GM23248 (cell line): Measurements from ENCODE around the gene HOXD12. TPM values are rescaled to one million over a fixed set of nuclear protein-coding genes. Genes with fewer than 3 reads are reported as not detected.
A peak's percentile ranks its signal among the peaks of the same experiment; 100 is the strongest.

Source experiments
- DNase-seq: peaks from one replicate; pipeline ENCODE4 v3.0.0-alpha.2; 2015
- H2AFZ ChIP-seq: fragments of 200-600 bp; sonication (generic); 2 replicates; pipeline ENCODE4 v1.6.1; 2016; ENCODE audit warnings: antibody characterized with exemption
- H3F3A ChIP-seq: fragments of 200-600 bp; sonication (generic); 2 replicates; pipeline ENCODE4 v1.6.1; 2016; ENCODE audit warnings: mild to moderate bottlenecking, antibody characterized with exemption, mixed run types; ENCODE audit not compliant: insufficient read depth
- H3K27ac ChIP-seq: fragments of 200-600 bp; sonication (generic); 2 replicates; pipeline ENCODE4 v1.5.1; 2016; ENCODE audit warnings: mild to moderate bottlenecking
- H3K27me3 ChIP-seq: fragments of 200-600 bp; sonication (generic); replicated peaks from 2 replicates; pipeline ENCODE4 v1.6.1; 2016; ENCODE audit warnings: mild to moderate bottlenecking; ENCODE audit not compliant: insufficient read depth
- H3K36me3 ChIP-seq: fragments of 200-600 bp; sonication (generic); 2 replicates; pipeline ENCODE4 v1.6.1; 2016; ENCODE audit warnings: low read depth, mild to moderate bottlenecking
- H3K4me1 ChIP-seq: fragments of 200-600 bp; sonication (generic); 2 replicates; pipeline ENCODE4 v1.6.1; 2016; ENCODE audit warnings: mild to moderate bottlenecking; ENCODE audit not compliant: insufficient read depth
- H3K4me2 ChIP-seq: fragments of 200-600 bp; sonication (generic); one replicate; pipeline ENCODE4 v1.6.1; 2016; ENCODE audit warnings: mild to moderate bottlenecking; ENCODE audit not compliant: unreplicated experiment
- H3K4me3 ChIP-seq: fragments of 200-600 bp; sonication (generic); 2 replicates; pipeline ENCODE4 v1.5.1; 2016; ENCODE audit warnings: mild to moderate bottlenecking
- H3K79me2 ChIP-seq: fragments of 200-600 bp; sonication (generic); 2 replicates; pipeline ENCODE4 v1.6.1; 2016; ENCODE audit warnings: mild to moderate bottlenecking; ENCODE audit not compliant: insufficient read depth
- H3K9ac ChIP-seq: fragments of 200-600 bp; sonication (generic); 2 replicates; pipeline ENCODE4 v1.6.1; 2016; ENCODE audit warnings: mild to moderate bottlenecking
- H3K9me2 ChIP-seq: fragments of 200-600 bp; sonication (generic); 2 replicates; pipeline ENCODE4 v1.6.1; 2016; ENCODE audit warnings: mixed run types, mild to moderate bottlenecking, moderate library complexity; ENCODE audit not compliant: insufficient read depth
- H3K9me3 ChIP-seq: fragments of 200-600 bp; sonication (generic); one replicate; pipeline ENCODE4 v1.6.1; 2017; ENCODE audit warnings: low read depth
- H4K20me1 ChIP-seq: fragments of 200-600 bp; sonication (generic); 2 replicates; pipeline ENCODE4 v1.6.0; 2016; ENCODE audit not compliant: insufficient read depth
- EZH2 ChIP-seq: fragments of 200-600 bp; sonication (generic); IDR thresholded peaks from 2 replicates; pipeline ENCODE4 v1.6.1; 2018; ENCODE audit warnings: antibody characterized with exemption, mild to moderate bottlenecking; ENCODE audit not compliant: insufficient read depth, poor library complexity, severe bottlenecking
- EZH2phosphoT487 ChIP-seq: fragments of 200-600 bp; sonication (generic); IDR thresholded peaks from 2 replicates; pipeline ENCODE4 v1.6.1; 2018; ENCODE audit warnings: antibody characterized with exemption, moderate library complexity, mild to moderate bottlenecking, low read depth; ENCODE audit not compliant: insufficient read depth
- WGBS, 2 experiments: methylation state at CpG; one replicate each; pipeline ENCODE4 v1.1.6; 2015 to 2017; ENCODE audit warnings: low lambda C conversion rate in 2 of 2, low coverage in 1 of 2; ENCODE audit errors: missing lambda C conversion rate in 2 of 2; 5-methylcytosine and 5-hydroxymethylcytosine counted together
- in situ Hi-C: fragments of 300-500 bp; cut with MboI; formaldehyde crosslinking; loops from 2 replicates; pipeline ENCODE4 v1.15.0; 2020
- polyA plus RNA-seq: library from polyadenylated mRNA; unstranded; fragments of >200 nt; fragmentation: Nextera tagmentation; extraction: Ambion mirVana; gene quantifications from 2 replicates; pipeline ENCODE4 v1.2.1, GENCODE V29; 2016
- total RNA-seq: library from RNA; depleted of rRNA; stranded (reverse); fragments of >200 nt; shearing (Covaris generic); gene quantifications from 2 replicates; pipeline ENCODE4 v1.2.3, GENCODE V29; 2014

HOXD12 gene
- total and polyA plus RNA-seq, 2 experiments from 2014 or later, result 0.19 to 0.22 TPM

- 91 to 99% methylated on average over 5 of the region's 5 CpGs for WGBS, 2 experiments
- Histone ChIP-seq H3K4me1 (peaks cover 8% of the 10 kb centered on the region), H3K9ac (no peak overlapping the region), H3K79me2 (peaks cover 51% of the 10 kb centered on the region), H3K9me2 (no peaks in the 10 kb centered on the region), H3K4me2 (no peak overlapping the region), H3K36me3 (no peaks in the 10 kb centered on the region), H2AFZ (no peak overlapping the region), H3K27me3 (no peaks in the 10 kb centered on the region), H3K27ac (no peak overlapping the region), H3F3A (peaks cover 27% of the 10 kb centered on the region), H3K9me3 (no peaks in the 10 kb centered on the region), H4K20me1 (no peaks in the 10 kb centered on the region), H3K4me3 (no peak overlapping the region)
- DNase-seq, result no peak
- in situ Hi-C loops, result loop anchor here (25.0 kb wide), 1 partner anchor 1635 kb away; no protein-coding TSS in a partner anchor
- TF ChIP-seq EZH2phosphoT487 (no peak), EZH2 (no peak)
Observed at GRCh38 chr2:176101842-176102241, 2.2 kb downstream of the HOXD12 start.

- Histone ChIP-seq H3K27ac (no peak overlapping the region; the same call in 1 of the 2 replicates), H3F3A (peaks cover 23% of the 10 kb centered on the region), H3K36me3 (no peaks in the 10 kb centered on the region), H3K79me2 (peaks cover 56% of the 10 kb centered on the region), H3K9ac (0 out of 2 replicates have a peak overlapping the region, but pooled peaks have one; percentile 93), H3K27me3 (no peaks in the 10 kb centered on the region), H3K4me3 (peak overlapping the region; percentile 88; the same call in 1 of the 2 replicates), H2AFZ (no peak overlapping the region; the same call in 1 of the 2 replicates), H4K20me1 (no peaks in the 10 kb centered on the region), H3K4me2 (no peak overlapping the region), H3K9me3 (no peaks in the 10 kb centered on the region), H3K4me1 (peaks cover 8% of the 10 kb centered on the region), H3K9me2 (no peaks in the 10 kb centered on the region)
- in situ Hi-C loops, result loop anchor here (25.0 kb wide), 1 partner anchor 1635 kb away; no protein-coding TSS in a partner anchor
- TF ChIP-seq EZH2phosphoT487, result no peak
- no peak for TF ChIP-seq EZH2
- WGBS, 2 experiments, result 88 to 91% methylated on average over 7 of the region's 7 CpGs
- DNase-seq, result no peak
Observed at GRCh38 chr2:176102309-176102866, 2.8 kb downstream of the HOXD12 start.

GRCh38 chr2:176103194-176103593 lies 3.6 kb downstream of the HOXD12 start:
- no peaks in the 10 kb centered on the region for H3K9me2 ChIP-seq
- peaks cover 23% of the 10 kb centered on the region for H3F3A ChIP-seq
- H3K79me2 ChIP-seq, result peaks cover 62% of the 10 kb centered on the region
- 21 to 29% methylated on average over 7 of the region's 7 CpGs for WGBS, 2 experiments
- TF ChIP-seq EZH2phosphoT487, result no peak
- TF ChIP-seq EZH2, result no peak
- peak overlapping the region; percentile 88 for H3K4me3 ChIP-seq
- H3K4me2 ChIP-seq, result peak overlapping the region; percentile 95
- H3K36me3 ChIP-seq, result no peaks in the 10 kb centered on the region
- H3K4me1 ChIP-seq, result peaks cover 8% of the 10 kb centered on the region
- no peaks in the 10 kb centered on the region for H4K20me1 ChIP-seq
- peak overlapping the region; percentile 82 for H2AFZ ChIP-seq
- DNase-seq, result peak; percentile 49
- H3K9me3 ChIP-seq, result no peaks in the 10 kb centered on the region
- peak overlapping the region; percentile 89 for H3K27ac ChIP-seq
- in situ Hi-C loops, result loop anchor here (25.0 kb wide), 1 partner anchor 1634 kb away; no protein-coding TSS in a partner anchor
- H3K9ac ChIP-seq, result peak overlapping the region; percentile 93
- H3K27me3 ChIP-seq, result no peaks in the 10 kb centered on the region

GRCh38 chr2:176103742-176104315 lies 4.2 kb downstream of the HOXD12 start:
- Histone ChIP-seq H3K4me2 (peak overlapping the region; percentile 95), H3K27me3 (no peaks in the 10 kb centered on the region), H3F3A (peaks cover 23% of the 10 kb centered on the region), H3K79me2 (peaks cover 66% of the 10 kb centered on the region), H3K4me3 (peak overlapping the region; percentile 88), H3K4me1 (peaks cover 8% of the 10 kb centered on the region), H2AFZ (peak overlapping the region; percentile 82), H3K36me3 (no peaks in the 10 kb centered on the region), H3K9me2 (no peaks in the 10 kb centered on the region), H4K20me1 (no peaks in the 10 kb centered on the region), H3K9ac (peak overlapping the region; percentile 93), H3K9me3 (no peaks in the 10 kb centered on the region), H3K27ac (peak overlapping the region; percentile 89)
- in situ Hi-C loops, result loop anchor here (25.0 kb wide), 1 partner anchor 1633 kb away; no protein-coding TSS in a partner anchor
- TF ChIP-seq EZH2phosphoT487, result no peak
- TF ChIP-seq EZH2, result no peak
- DNase-seq, result peak; percentile 50
- WGBS, 2 experiments, result 1% methylated on average over 16 to 17 of the region's 17 CpGs
